KMS-11 (cell line): ENCODE data around the gene SP9.

Experiments used
- H2AFZ ChIP-seq: fragments of 200-600 bp; sonication (generic); 2 replicates; pipeline ENCODE4 v1.6.1; 2016; ENCODE audit warnings: antibody characterized with exemption, mixed run types, low read depth
- H3K27ac ChIP-seq: fragments of 200-600 bp; sonication (generic); 2 replicates; pipeline ENCODE4 v1.6.1; 2016; ENCODE audit warnings: mild to moderate bottlenecking, mixed run types
- H3K27me3 ChIP-seq: fragments of 200-600 bp; sonication (generic); 2 replicates; pipeline ENCODE4 v1.6.1; 2017; ENCODE audit warnings: mild to moderate bottlenecking, low read depth, mixed run types, moderate library complexity; ENCODE audit not compliant: insufficient read depth
- H3K36me3 ChIP-seq: fragments of 200-600 bp; sonication (generic); 2 replicates; pipeline ENCODE4 v1.6.1; 2017; ENCODE audit warnings: mild to moderate bottlenecking, mixed run types; ENCODE audit not compliant: insufficient read depth
- H3K4me1 ChIP-seq: fragments of 200-600 bp; sonication (generic); 2 replicates; pipeline ENCODE4 v1.6.1; 2016; ENCODE audit warnings: mild to moderate bottlenecking, low read depth, mixed run types; ENCODE audit not compliant: poor library complexity, severe bottlenecking
- H3K4me2 ChIP-seq: fragments of 200-600 bp; sonication (generic); 2 replicates; pipeline ENCODE4 v1.7.0; 2016; ENCODE audit warnings: mild to moderate bottlenecking, mixed run types
- H3K4me3 ChIP-seq: fragments of 200-600 bp; sonication (generic); IDR thresholded peaks from 2 replicates; pipeline ENCODE4 v1.6.1; 2017; ENCODE audit warnings: low read depth, low read length, mixed read lengths; ENCODE audit not compliant: insufficient read depth
- H3K79me2 ChIP-seq: fragments of 200-600 bp; sonication (generic); 2 replicates; pipeline ENCODE4 v1.6.1; 2016; ENCODE audit warnings: low read depth, mixed run types; ENCODE audit not compliant: insufficient read depth
- H3K9ac ChIP-seq: fragments of 200-600 bp; sonication (generic); 2 replicates; pipeline ENCODE4 v1.6.1; 2016; ENCODE audit warnings: mild to moderate bottlenecking, mixed run types
- H4K20me1 ChIP-seq: fragments of 200-600 bp; sonication (generic); 2 replicates; pipeline ENCODE4 v1.6.1; 2016; ENCODE audit warnings: mild to moderate bottlenecking, mixed run types; ENCODE audit not compliant: insufficient read depth
- CTCF ChIP-seq: fragments of 200-600 bp; sonication (generic); conservative IDR thresholded peaks from 2 replicates; pipeline ENCODE4 v1.6.1; 2017; ENCODE audit warnings: low read depth, mild to moderate bottlenecking, antibody characterized with exemption, low read length, moderate library complexity, mixed read lengths

The SP9 gene

GRCh38 chr2:174343343-174343622, 8.5 kb downstream of the SP9 start:
- Histone ChIP-seq H3K9ac (no peak overlapping the region), H3K79me2 (no peaks in the 10 kb centered on the region), H3K4me3 (no peak overlapping the region), H3K4me2 (no peak overlapping the region), H3K27ac (no peak overlapping the region), H4K20me1 (peaks cover 5% of the 10 kb centered on the region; the same call in 1 of the 2 replicates), H3K27me3 (peaks cover 51% of the 10 kb centered on the region), H3K4me1 (peaks cover 21% of the 10 kb centered on the region), H2AFZ (no peak overlapping the region), H3K36me3 (no peaks in the 10 kb centered on the region)
- TF ChIP-seq CTCF, result no peak

- Histone ChIP-seq H3K9ac (no peak overlapping the region), H3K27ac (no peak overlapping the region), H4K20me1 (no peaks in the 10 kb centered on the region), H3K4me1 (peaks cover 21% of the 10 kb centered on the region), H3K27me3 (peaks cover 45% of the 10 kb centered on the region), H3K79me2 (no peaks in the 10 kb centered on the region), H3K4me3 (no peak overlapping the region), H3K4me2 (no peak overlapping the region), H3K36me3 (no peaks in the 10 kb centered on the region), H2AFZ (no peak overlapping the region)
- no peak for TF ChIP-seq CTCF
These were observed 9.1 kb downstream of the SP9 start for GRCh38 chr2:174343623-174344455.

GRCh38 chr2:174344716-174345461, 10.1 kb downstream of the SP9 start:
- H3K27ac ChIP-seq, result no peak overlapping the region
- peaks cover 35% of the 10 kb centered on the region for H3K27me3 ChIP-seq
- H3K4me1 ChIP-seq, result peaks cover 15% of the 10 kb centered on the region
- no peaks in the 10 kb centered on the region for H3K79me2 ChIP-seq
- no peak overlapping the region for H3K9ac ChIP-seq
- H4K20me1 ChIP-seq, result no peaks in the 10 kb centered on the region
- peak; percentile 75 for TF ChIP-seq CTCF
- H3K4me3 ChIP-seq, result no peak overlapping the region
- no peaks in the 10 kb centered on the region for H3K36me3 ChIP-seq
- H3K4me2 ChIP-seq, result no peak overlapping the region
- no peak overlapping the region for H2AFZ ChIP-seq

- H3K4me1 ChIP-seq, result no peaks in the 10 kb centered on the region
- H4K20me1 ChIP-seq, result no peaks in the 10 kb centered on the region
- H2AFZ ChIP-seq, result no peak overlapping the region
- no peak overlapping the region for H3K9ac ChIP-seq
- H3K27ac ChIP-seq, result no peak overlapping the region
- no peaks in the 10 kb centered on the region for H3K79me2 ChIP-seq
- H3K36me3 ChIP-seq, result no peaks in the 10 kb centered on the region
- peak; percentile 66 for TF ChIP-seq CTCF
- H3K27me3 ChIP-seq, result no peaks in the 10 kb centered on the region
- no peak overlapping the region for H3K4me3 ChIP-seq
- H3K4me2 ChIP-seq, result no peak overlapping the region
These were observed 15.3 kb downstream of the SP9 start for GRCh38 chr2:174350018-174350417.
